ENCODE data around the gene MAP3K13.
"Not testable (repeated sequence)": the region's sequence is repeated elsewhere in the genome, so short reads cannot be mapped to it uniquely, and the experiment has no call there.

The MAP3K13 gene

GRCh38 chr3:185353823-185354614, 8.9 kb upstream of the MAP3K13 start:
- Histone ChIP-seq H3K9me3 (replicated peaks in 1 of 11) (no peaks in the 10 kb centered on the region), H3K9ac (no peak overlapping the region), H3K27me3 (no peaks in the 10 kb centered on the region), H4K20me1 (no peaks in the 10 kb centered on the region), H3K27ac (no peak overlapping the region), H3K36me3 (no peaks in the 10 kb centered on the region), H3K4me2 (no peak overlapping the region), H3K4me1 (no peaks in the 10 kb centered on the region), H3K4me3 (no peak overlapping the region)
- TF ChIP-seq Cebpa-rat (IDR thresholded peaks at IDR 0.05) = no peak

- H3K4me2 ChIP-seq = no peak overlapping the region
- no peaks in the 10 kb centered on the region for H3K4me1 ChIP-seq
- no peaks in the 10 kb centered on the region for H3K9me3 ChIP-seq (replicated peaks in 1 of 11)
- no peaks in the 10 kb centered on the region for H4K20me1 ChIP-seq
- no peak for TF ChIP-seq Cebpa-rat (IDR thresholded peaks at IDR 0.05)
- H3K27me3 ChIP-seq = no peaks in the 10 kb centered on the region
- H3K27ac ChIP-seq = no peak overlapping the region
- H3K4me3 ChIP-seq = no peak overlapping the region
- no peaks in the 10 kb centered on the region for H3K36me3 ChIP-seq
- no peak overlapping the region for H3K9ac ChIP-seq
Observed at GRCh38 chr3:185356499-185356898, 6.4 kb upstream of the MAP3K13 start.

- Histone ChIP-seq H3K9me3 (replicated peaks in 1 of 11) (no peaks in the 10 kb centered on the region), H3K36me3 (no peaks in the 10 kb centered on the region), H3K4me2 (no peak overlapping the region), H4K20me1 (no peaks in the 10 kb centered on the region), H3K27me3 (peaks cover 15 to 23% (median 16%) of the 10 kb centered on the region in 11 experiments), H3K4me1 (peaks cover 0 to 9% (median 2%) of the 10 kb centered on the region in 10 experiments; a peak in 6 of 20 replicates), H3K27ac (no peak overlapping the region), H3K9ac (no peak overlapping the region), H3K4me3 (no peak overlapping the region)
- no peak for TF ChIP-seq Cebpa-rat (IDR thresholded peaks at IDR 0.05)
Observed at GRCh38 chr3:185361920-185362319, 1.0 kb upstream of the MAP3K13 start.

- Histone ChIP-seq H3K27me3 (peaks cover 15 to 23% (median 16%) of the 10 kb centered on the region in 11 experiments), H3K27ac (no peak overlapping the region), H3K4me3 (peak overlapping the region in 9 of 10 experiments; percentile 45 to 63 (median 50); a peak in 13 of 20 replicates), H4K20me1 (no peaks in the 10 kb centered on the region), H3K36me3 (no peaks in the 10 kb centered on the region), H3K9ac (peak overlapping the region in 6 of 11 experiments; percentile 4 to 59 (median 40); a peak in 7 of 22 replicates), H3K9me3 (replicated peaks in 1 of 11) (no peaks in the 10 kb centered on the region), H3K4me1 (peaks cover 0 to 9% (median 2%) of the 10 kb centered on the region in 10 experiments; a peak in 6 of 20 replicates), H3K4me2 (peak overlapping the region; percentile 58 to 84 (median 72))
- no peak for TF ChIP-seq Cebpa-rat (IDR thresholded peaks at IDR 0.05)
Observed at GRCh38 chr3:185363662-185364203, 797 bp downstream of the MAP3K13 start.

- no peak overlapping the region for H3K9ac ChIP-seq
- H3K27ac ChIP-seq = no peak overlapping the region
Observed at GRCh38 chr3:185365291-185366073, 2.5 kb downstream of the MAP3K13 start.

GRCh38 chr3:185366074-185366335, 3.1 kb downstream of the MAP3K13 start:
- no peak overlapping the region for H3K4me2 ChIP-seq
- H3K9me3 ChIP-seq (replicated peaks in 1 of 11) = no peaks in the 10 kb centered on the region
- TF ChIP-seq Cebpa-rat (IDR thresholded peaks at IDR 0.05) = no peak
- no peak overlapping the region for H3K9ac ChIP-seq
- H3K4me1 ChIP-seq = peaks cover 0 to 9% (median 2%) of the 10 kb centered on the region in 10 experiments; a peak in 6 of 20 replicates
- H3K27me3 ChIP-seq = peaks cover 15 to 23% (median 16%) of the 10 kb centered on the region in 11 experiments
- no peak overlapping the region for H3K4me3 ChIP-seq
- H3K27ac ChIP-seq = no peak overlapping the region
- H4K20me1 ChIP-seq = no peaks in the 10 kb centered on the region
- H3K36me3 ChIP-seq = no peaks in the 10 kb centered on the region

More at GRCh38 chr3:185365291-185366073, 2.5 kb downstream of the MAP3K13 start:
- no peak overlapping the region for H3K4me3 ChIP-seq
- H3K9me3 ChIP-seq (replicated peaks in 1 of 11) = no peaks in the 10 kb centered on the region
- TF ChIP-seq Cebpa-rat (IDR thresholded peaks at IDR 0.05) = no peak
- H4K20me1 ChIP-seq = no peaks in the 10 kb centered on the region
- peaks cover 0 to 9% (median 2%) of the 10 kb centered on the region in 10 experiments; a peak in 6 of 20 replicates for H3K4me1 ChIP-seq
- H3K27me3 ChIP-seq = peaks cover 15 to 23% (median 16%) of the 10 kb centered on the region in 11 experiments
- H3K4me2 ChIP-seq = no peak overlapping the region
- no peaks in the 10 kb centered on the region for H3K36me3 ChIP-seq

- peaks cover 0 to 9% (median 2%) of the 10 kb centered on the region in 10 experiments; a peak in 6 of 20 replicates for H3K4me1 ChIP-seq
- no peaks in the 10 kb centered on the region for H4K20me1 ChIP-seq
- no peak overlapping the region for H3K4me2 ChIP-seq
- no peaks in the 10 kb centered on the region for H3K36me3 ChIP-seq
- H3K27me3 ChIP-seq = peaks cover 15 to 23% (median 16%) of the 10 kb centered on the region in 11 experiments
- H3K27ac ChIP-seq = no peak overlapping the region
- no peak for TF ChIP-seq Cebpa-rat (IDR thresholded peaks at IDR 0.05)
- no peak overlapping the region for H3K9ac ChIP-seq
- H3K4me3 ChIP-seq = no peak overlapping the region
- H3K9me3 ChIP-seq (replicated peaks in 1 of 11) = no peaks in the 10 kb centered on the region
Observed at GRCh38 chr3:185366913-185367312, 4.0 kb downstream of the MAP3K13 start.

- not testable (repeated sequence) for H3K4me1 ChIP-seq, H3K36me3 ChIP-seq
Observed at GRCh38 chr3:185370349-185370748, 7.4 kb downstream of the MAP3K13 start.

GRCh38 chr3:185371306-185372074, 8.6 kb downstream of the MAP3K13 start:
- no peak overlapping the region for H3K27ac ChIP-seq

More at GRCh38 chr3:185370349-185370748, 7.4 kb downstream of the MAP3K13 start:
- not testable (repeated sequence) for H3K27ac ChIP-seq; H3K9me3 ChIP-seq (replicated peaks in 1 of 11); H4K20me1 ChIP-seq; H3K27me3 ChIP-seq; H3K9ac ChIP-seq; H3K4me2 ChIP-seq; H3K4me3 ChIP-seq

More at GRCh38 chr3:185371306-185372074, 8.6 kb downstream of the MAP3K13 start:
- H3K9me3 ChIP-seq (replicated peaks in 1 of 11) = no peaks in the 10 kb centered on the region
- no peak for TF ChIP-seq Cebpa-rat (IDR thresholded peaks at IDR 0.05)
- no peaks in the 10 kb centered on the region for H4K20me1 ChIP-seq
- H3K4me2 ChIP-seq = no peak overlapping the region
- no peak overlapping the region for H3K4me3 ChIP-seq
- no peaks in the 10 kb centered on the region for H3K27me3 ChIP-seq
- H3K4me1 ChIP-seq = no peaks in the 10 kb centered on the region
- H3K9ac ChIP-seq = no peak overlapping the region
- no peaks in the 10 kb centered on the region for H3K36me3 ChIP-seq

Measured in BLaER1 treated with 17β-estradiol and CSF1 and Interleukin-3, amounts not matched to agents 10 nM and 100 nM (cell line).